ENCODE measurements around the gene DVL1. TPM values are rescaled to one million over a fixed set of nuclear protein-coding genes. Genes with fewer than 3 reads are reported as not detected.

DVL1 gene
- total and polyA plus RNA-seq, 9 of the 15 experiments (the other 6 are each of a cell fraction or from before 2014, with no cell fraction given) = 0.62 to 135 (median 24.3) TPM

DNA sequence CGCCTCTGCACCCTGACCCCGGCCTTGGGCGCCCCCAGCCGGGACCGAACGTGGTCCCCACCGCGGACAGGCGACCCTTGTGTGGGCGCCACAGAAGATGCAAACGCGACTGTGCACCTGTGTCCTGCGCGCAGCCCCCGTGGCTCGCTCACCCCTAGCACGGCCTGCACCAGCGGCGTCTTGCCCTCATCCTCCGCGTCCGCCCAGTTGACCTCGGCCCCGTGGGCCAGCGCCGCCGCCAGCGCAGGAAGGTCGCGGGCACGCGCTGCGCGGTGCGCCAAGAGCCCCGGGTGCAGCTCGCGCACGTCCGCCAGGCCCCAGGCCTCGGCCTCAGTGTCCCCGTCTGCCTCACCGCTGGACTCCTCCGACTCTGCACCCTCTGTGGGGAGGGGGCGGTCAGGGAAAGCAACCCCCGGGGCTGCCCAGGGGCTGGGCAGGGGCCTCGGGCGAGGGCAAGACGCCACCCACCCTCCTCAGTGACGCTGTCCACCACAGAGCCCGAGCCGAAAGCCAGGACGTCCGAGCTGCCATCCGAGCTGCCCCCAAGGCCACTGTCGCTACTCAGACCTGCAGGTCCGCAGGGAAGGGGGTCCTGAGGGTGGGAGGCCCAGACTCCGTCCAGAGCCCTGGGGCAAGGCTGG lies 54.8 kb downstream of the DVL1 start (continued):
- no peak for TF ChIP-seq TEAD1 (CRISPR knock-in tag; IDR thresholded peaks at IDR 0.05)
- TF ChIP-seq, protein P1, sequence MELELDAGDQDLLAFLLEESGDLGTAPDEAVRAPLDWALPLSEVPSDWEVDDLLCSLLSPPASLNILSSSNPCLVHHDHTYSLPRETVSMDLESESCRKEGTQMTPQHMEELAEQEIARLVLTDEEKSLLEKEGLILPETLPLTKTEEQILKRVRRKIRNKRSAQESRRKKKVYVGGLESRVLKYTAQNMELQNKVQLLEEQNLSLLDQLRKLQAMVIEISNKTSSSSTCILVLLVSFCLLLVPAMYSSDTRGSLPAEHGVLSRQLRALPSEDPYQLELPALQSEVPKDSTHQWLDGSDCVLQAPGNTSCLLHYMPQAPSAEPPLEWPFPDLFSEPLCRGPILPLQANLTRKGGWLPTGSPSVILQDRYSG (tag; conservative IDR thresholded peaks at IDR 0.05; ENCODE audit: low read depth) = no peak
- no peak for TF ChIP-seq ZC3H4 (CRISPR knock-in tag; IDR thresholded peaks at IDR 0.05; ENCODE audit: borderline replicate concordance)
- peak; percentile 45 for TF ChIP-seq FUS (optimal IDR thresholded peaks at IDR 0.05; ENCODE audit: low read depth, low read length)
- no peak for TF ChIP-seq GATAD2B (IDR thresholded peaks at IDR 0.05; ENCODE audit: borderline replicate concordance)
- TF ChIP-seq, protein P2, sequence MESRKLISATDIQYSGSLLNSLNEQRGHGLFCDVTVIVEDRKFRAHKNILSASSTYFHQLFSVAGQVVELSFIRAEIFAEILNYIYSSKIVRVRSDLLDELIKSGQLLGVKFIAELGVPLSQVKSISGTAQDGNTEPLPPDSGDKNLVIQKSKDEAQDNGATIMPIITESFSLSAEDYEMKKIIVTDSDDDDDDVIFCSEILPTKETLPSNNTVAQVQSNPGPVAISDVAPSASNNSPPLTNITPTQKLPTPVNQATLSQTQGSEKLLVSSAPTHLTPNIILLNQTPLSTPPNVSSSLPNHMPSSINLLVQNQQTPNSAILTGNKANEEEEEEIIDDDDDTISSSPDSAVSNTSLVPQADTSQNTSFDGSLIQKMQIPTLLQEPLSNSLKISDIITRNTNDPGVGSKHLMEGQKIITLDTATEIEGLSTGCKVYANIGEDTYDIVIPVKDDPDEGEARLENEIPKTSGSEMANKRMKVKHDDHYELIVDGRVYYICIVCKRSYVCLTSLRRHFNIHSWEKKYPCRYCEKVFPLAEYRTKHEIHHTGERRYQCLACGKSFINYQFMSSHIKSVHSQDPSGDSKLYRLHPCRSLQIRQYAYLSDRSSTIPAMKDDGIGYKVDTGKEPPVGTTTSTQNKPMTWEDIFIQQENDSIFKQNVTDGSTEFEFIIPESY (CRISPR knock-in tag; IDR thresholded peaks at IDR 0.05) = peak; percentile 82; the same call in 1 of the 2 replicates
- TF ChIP-seq, protein P3, sequence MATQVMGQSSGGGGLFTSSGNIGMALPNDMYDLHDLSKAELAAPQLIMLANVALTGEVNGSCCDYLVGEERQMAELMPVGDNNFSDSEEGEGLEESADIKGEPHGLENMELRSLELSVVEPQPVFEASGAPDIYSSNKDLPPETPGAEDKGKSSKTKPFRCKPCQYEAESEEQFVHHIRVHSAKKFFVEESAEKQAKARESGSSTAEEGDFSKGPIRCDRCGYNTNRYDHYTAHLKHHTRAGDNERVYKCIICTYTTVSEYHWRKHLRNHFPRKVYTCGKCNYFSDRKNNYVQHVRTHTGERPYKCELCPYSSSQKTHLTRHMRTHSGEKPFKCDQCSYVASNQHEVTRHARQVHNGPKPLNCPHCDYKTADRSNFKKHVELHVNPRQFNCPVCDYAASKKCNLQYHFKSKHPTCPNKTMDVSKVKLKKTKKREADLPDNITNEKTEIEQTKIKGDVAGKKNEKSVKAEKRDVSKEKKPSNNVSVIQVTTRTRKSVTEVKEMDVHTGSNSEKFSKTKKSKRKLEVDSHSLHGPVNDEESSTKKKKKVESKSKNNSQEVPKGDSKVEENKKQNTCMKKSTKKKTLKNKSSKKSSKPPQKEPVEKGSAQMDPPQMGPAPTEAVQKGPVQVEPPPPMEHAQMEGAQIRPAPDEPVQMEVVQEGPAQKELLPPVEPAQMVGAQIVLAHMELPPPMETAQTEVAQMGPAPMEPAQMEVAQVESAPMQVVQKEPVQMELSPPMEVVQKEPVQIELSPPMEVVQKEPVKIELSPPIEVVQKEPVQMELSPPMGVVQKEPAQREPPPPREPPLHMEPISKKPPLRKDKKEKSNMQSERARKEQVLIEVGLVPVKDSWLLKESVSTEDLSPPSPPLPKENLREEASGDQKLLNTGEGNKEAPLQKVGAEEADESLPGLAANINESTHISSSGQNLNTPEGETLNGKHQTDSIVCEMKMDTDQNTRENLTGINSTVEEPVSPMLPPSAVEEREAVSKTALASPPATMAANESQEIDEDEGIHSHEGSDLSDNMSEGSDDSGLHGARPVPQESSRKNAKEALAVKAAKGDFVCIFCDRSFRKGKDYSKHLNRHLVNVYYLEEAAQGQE (IDR thresholded peaks at IDR 0.05; ENCODE audit: borderline replicate concordance) = no peak
- TF ChIP-seq, protein P3 (CRISPR knock-in tag; IDR thresholded peaks at IDR 0.05; ENCODE audit: low read depth) = 0 out of 2 replicates have a peak, but pooled peaks have one; percentile 47
- TF ChIP-seq RFX1 (IDR thresholded peaks at IDR 0.05) = no peak
- TF ChIP-seq ZNF589 (CRISPR knock-in tag; IDR thresholded peaks at IDR 0.05; ENCODE audit: low read depth) = no peak
- no peak for TF ChIP-seq NELFE (IDR thresholded peaks at IDR 0.05; ENCODE audit: insufficient read depth, insufficient read length)
- TF ChIP-seq, protein P4, sequence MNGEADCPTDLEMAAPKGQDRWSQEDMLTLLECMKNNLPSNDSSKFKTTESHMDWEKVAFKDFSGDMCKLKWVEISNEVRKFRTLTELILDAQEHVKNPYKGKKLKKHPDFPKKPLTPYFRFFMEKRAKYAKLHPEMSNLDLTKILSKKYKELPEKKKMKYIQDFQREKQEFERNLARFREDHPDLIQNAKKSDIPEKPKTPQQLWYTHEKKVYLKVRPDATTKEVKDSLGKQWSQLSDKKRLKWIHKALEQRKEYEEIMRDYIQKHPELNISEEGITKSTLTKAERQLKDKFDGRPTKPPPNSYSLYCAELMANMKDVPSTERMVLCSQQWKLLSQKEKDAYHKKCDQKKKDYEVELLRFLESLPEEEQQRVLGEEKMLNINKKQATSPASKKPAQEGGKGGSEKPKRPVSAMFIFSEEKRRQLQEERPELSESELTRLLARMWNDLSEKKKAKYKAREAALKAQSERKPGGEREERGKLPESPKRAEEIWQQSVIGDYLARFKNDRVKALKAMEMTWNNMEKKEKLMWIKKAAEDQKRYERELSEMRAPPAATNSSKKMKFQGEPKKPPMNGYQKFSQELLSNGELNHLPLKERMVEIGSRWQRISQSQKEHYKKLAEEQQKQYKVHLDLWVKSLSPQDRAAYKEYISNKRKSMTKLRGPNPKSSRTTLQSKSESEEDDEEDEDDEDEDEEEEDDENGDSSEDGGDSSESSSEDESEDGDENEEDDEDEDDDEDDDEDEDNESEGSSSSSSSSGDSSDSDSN (IDR thresholded peaks at IDR 0.05; ENCODE audit: borderline replicate concordance in 1 of 2, low read depth in 2 of 2, low read length in 2 of 2) = no peak
- TF ChIP-seq NFATC3 (IDR thresholded peaks at IDR 0.05) = no peak
- TF ChIP-seq FOXJ2 (tag; IDR thresholded peaks at IDR 0.05) = no peak
